Measurements from ENCODE around the gene ALX3.
"Not testable (repeated sequence)": the region's sequence is repeated elsewhere in the genome, so short reads cannot be mapped to it uniquely, and the experiment has no call there.

ALX3 gene

DNA sequence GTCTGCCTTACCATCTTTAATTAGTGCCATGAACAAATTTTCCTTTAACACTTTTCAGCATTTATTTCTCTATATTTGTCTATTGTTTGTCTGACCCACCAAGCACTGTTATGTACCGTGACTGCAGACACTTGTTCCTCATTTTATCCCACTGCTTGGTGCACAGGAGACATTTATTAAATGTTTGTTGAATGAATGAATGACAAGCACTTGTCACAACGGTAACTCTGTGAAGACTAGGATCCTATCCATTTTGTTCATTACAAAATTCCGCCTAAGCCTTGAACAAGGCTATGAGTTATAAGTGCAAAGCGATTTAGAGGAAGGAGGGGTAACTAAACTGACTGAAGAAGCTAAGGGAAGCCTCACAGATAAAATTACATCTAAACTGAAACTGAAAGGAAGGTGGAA, 36.4 kb downstream of the ALX3 start:
- H3K4me3 Mint-ChIP-seq, result peak overlapping the region; percentile 93 to 100 (median 99)
- H3K27ac Mint-ChIP-seq, result peak overlapping the region; percentile 87 to 96 (median 94)
- peaks cover 19% of the 10 kb centered on the region for H3K4me1 Mint-ChIP-seq
- TF ChIP-seq, protein P1, sequence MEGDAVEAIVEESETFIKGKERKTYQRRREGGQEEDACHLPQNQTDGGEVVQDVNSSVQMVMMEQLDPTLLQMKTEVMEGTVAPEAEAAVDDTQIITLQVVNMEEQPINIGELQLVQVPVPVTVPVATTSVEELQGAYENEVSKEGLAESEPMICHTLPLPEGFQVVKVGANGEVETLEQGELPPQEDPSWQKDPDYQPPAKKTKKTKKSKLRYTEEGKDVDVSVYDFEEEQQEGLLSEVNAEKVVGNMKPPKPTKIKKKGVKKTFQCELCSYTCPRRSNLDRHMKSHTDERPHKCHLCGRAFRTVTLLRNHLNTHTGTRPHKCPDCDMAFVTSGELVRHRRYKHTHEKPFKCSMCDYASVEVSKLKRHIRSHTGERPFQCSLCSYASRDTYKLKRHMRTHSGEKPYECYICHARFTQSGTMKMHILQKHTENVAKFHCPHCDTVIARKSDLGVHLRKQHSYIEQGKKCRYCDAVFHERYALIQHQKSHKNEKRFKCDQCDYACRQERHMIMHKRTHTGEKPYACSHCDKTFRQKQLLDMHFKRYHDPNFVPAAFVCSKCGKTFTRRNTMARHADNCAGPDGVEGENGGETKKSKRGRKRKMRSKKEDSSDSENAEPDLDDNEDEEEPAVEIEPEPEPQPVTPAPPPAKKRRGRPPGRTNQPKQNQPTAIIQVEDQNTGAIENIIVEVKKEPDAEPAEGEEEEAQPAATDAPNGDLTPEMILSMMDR (IDR thresholded peaks at IDR 0.05; ENCODE audit: unreplicated experiment in 3 of 3), result no peak
- peaks cover 5% of the 10 kb centered on the region for H3K27me3 Mint-ChIP-seq (ENCODE audit: low read depth)
- no peaks in the 10 kb centered on the region for H3K9me3 Mint-ChIP-seq
- H3K36me3 Mint-ChIP-seq (ENCODE audit: low read depth), result peaks cover 15% of the 10 kb centered on the region

DNA sequence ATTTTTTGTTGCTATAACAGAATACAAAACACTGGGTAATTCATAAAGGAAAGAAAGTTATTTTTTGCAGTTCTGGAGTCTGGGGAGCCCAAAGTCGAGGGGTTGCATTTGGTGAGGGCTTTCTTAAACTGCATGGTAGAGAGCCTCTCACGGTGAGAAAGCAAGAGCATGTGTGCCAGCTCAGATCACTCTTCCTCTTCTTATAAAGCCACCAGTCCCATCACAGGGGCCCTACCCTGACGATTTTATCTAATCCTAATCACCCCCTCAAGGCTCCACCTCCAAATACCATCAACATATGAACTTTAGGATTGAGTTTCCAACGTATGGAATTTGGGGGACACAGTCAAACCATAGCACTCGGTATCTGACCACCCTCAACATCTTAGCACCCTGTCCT, 37.1 kb downstream of the ALX3 start:
- Mint-ChIP-seq H3K36me3 (ENCODE audit: low read depth) (peaks cover 9% of the 10 kb centered on the region), H3K4me3 (peak overlapping the region in 2 of 3 experiments; percentile 99 to 100), H3K27me3 (ENCODE audit: low read depth) (peaks cover 5% of the 10 kb centered on the region), H3K27ac (peak overlapping the region; percentile 87 to 96 (median 94)), H3K4me1 (peaks cover 19% of the 10 kb centered on the region), H3K9me3 (no peaks in the 10 kb centered on the region)
- TF ChIP-seq, protein P1 (IDR thresholded peaks at IDR 0.05; ENCODE audit: unreplicated experiment in 3 of 3), result no peak

DNA sequence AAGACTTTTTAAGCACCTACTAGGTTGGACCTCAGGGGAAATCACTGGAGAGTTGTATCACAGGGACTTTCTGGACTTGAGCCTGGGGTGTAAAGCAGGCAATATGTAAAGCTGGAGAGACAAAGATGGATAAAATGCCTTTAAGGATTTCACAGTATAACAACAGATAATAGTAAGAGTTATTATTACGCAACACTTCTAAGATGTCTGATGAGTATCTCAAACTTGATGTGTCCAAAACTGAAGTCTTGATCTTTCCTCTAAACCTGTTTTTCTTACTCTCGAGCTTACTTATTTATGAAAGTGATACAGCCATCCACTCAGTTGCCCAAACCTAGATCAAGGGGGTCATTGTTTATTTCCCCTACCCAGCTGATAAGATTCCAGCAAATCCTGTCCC, 38.1 kb downstream of the ALX3 start:
- H3K9me3 Mint-ChIP-seq, result no peaks in the 10 kb centered on the region
- no peak overlapping the region for H3K27ac Mint-ChIP-seq
- H3K27me3 Mint-ChIP-seq (ENCODE audit: low read depth), result peaks cover 5% of the 10 kb centered on the region
- peaks cover 3% of the 10 kb centered on the region for H3K36me3 Mint-ChIP-seq (ENCODE audit: low read depth)
- H3K4me3 Mint-ChIP-seq, result peak overlapping the region in 1 of 3 experiments; percentile 7
- TF ChIP-seq, protein P1 (IDR thresholded peaks at IDR 0.05; ENCODE audit: unreplicated experiment in 3 of 3), result no peak
- peaks cover 19% of the 10 kb centered on the region for H3K4me1 Mint-ChIP-seq

DNA sequence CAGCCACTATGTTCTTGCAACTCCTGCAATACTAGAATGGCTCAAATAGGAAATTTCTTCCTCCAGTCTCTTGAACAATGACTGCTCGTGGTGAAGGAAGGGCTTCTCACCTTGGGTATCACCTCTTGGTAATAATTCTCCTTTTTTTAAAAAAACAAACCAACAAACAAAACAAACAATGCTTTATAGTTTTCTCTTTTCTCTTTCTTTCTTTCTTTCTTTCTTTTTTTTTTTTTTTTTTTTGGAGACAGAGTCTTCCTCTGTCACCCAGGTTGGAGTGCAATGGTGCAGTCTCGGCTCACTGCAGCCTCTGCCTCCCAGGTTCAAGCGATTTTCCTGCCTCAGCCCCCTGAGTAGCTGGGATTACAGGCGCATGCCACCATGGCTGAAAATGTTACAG, 39.8 kb downstream of the ALX3 start:
- not testable (repeated sequence) for H3K27me3 Mint-ChIP-seq (ENCODE audit: low read depth); H3K36me3 Mint-ChIP-seq (ENCODE audit: low read depth); H3K4me3 Mint-ChIP-seq; H3K9me3 Mint-ChIP-seq
- Mint-ChIP-seq H3K4me1 (peaks cover 18% of the 10 kb centered on the region), H3K27ac (peak overlapping the region; percentile 35 to 80 (median 64))

DNA sequence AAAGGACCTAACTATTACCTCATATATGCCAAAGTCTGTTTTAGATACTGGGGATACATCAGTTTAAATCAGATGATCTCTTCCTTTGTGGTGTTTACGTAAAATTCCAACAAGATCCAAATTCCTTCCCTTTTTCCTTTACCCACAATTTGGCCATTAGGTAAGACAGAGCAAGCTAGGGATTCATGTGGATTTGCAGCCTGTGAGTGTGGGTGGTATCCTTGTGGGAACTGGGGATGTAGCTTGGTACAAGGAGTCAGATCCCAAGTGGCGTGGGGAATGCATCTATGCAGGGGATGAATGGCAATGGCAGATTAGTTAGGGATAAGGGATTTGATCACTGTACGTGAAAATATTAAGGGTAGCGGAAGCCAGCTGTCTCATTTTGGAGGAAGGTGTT, 45.9 kb downstream of the ALX3 start:
- no peak overlapping the region for H3K27ac Mint-ChIP-seq
- TF ChIP-seq, protein P1 (IDR thresholded peaks at IDR 0.05; ENCODE audit: unreplicated experiment in 3 of 3), result no peak
- H3K4me3 Mint-ChIP-seq, result no peak overlapping the region
- no peaks in the 10 kb centered on the region for H3K27me3 Mint-ChIP-seq (ENCODE audit: low read depth)
- H3K4me1 Mint-ChIP-seq, result no peaks in the 10 kb centered on the region
- H3K36me3 Mint-ChIP-seq (ENCODE audit: low read depth), result peaks cover 51% of the 10 kb centered on the region
- no peaks in the 10 kb centered on the region for H3K9me3 Mint-ChIP-seq

DNA sequence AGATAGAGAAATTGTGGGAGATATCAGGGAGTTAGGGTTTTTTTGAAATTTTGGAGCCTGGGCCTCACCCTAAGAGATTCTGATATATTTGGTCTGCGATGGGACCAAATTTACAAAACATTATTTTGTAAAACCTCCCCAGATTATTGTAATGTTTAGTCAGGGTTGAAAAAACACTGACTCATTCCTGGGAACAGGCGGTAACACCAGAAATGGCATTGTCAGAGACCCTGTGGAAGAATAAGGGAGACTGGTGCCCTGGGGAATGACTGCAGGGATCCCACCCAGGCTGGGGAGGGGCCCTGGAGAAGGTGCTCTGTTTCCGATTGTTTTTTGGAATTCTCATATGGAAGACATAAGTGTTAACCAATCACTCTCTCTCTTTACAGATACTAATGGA, 49.2 kb downstream of the ALX3 start:
- TF ChIP-seq, protein P1 (IDR thresholded peaks at IDR 0.05; ENCODE audit: unreplicated experiment in 3 of 3), result no peak
- H3K27me3 Mint-ChIP-seq (ENCODE audit: low read depth), result no peaks in the 10 kb centered on the region
- H3K36me3 Mint-ChIP-seq (ENCODE audit: low read depth), result peaks cover 80% of the 10 kb centered on the region
- no peak overlapping the region for H3K4me3 Mint-ChIP-seq
- H3K4me1 Mint-ChIP-seq, result no peaks in the 10 kb centered on the region
- no peaks in the 10 kb centered on the region for H3K9me3 Mint-ChIP-seq
- H3K27ac Mint-ChIP-seq, result no peak overlapping the region

All from nephron (organoid).